Panc1 (cell line): ENCODE results near the gene SYT1. TPM values are rescaled to one million over a fixed set of nuclear protein-coding genes. Genes with fewer than 3 reads are reported as not detected.

Experiments
- ATAC-seq: fragments of 200-7000 bp; cut with Tn5 transposase; 2 replicates; pipeline ENCODE4 v1.9.1; 2020; ENCODE audit warnings: mild to moderate bottlenecking, moderate library complexity
- BruUV-seq: library from RNA; stranded (reverse); fragments of 400-500 nt; replicated peaks from 2 replicates; lab custom pipeline; 2021; lab: Mats Ljungman, UMichigan
- CTCF ChIA-PET: fragments of 300-600 bp; sonication (Branson Sonifier 250); formaldehyde crosslinking; loops from one replicate; lab custom pipeline; 2022; ENCODE audit warnings: antibody characterized with exemption; lab: Charles Lee
- POLR2A ChIA-PET: fragments of 300-600 bp; sonication (Branson Sonifier 250); formaldehyde crosslinking; loops from one replicate; lab custom pipeline; 2022; ENCODE audit warnings: antibody characterized with exemption; lab: Charles Lee
- DNase-seq: peaks from one replicate; pipeline ENCODE4 v3.0.0-alpha.2; 2010; ENCODE audit warnings: low read depth, low spot score
- H3K27ac ChIP-seq: 2 replicates; pipeline ENCODE4 v1.5.1; 2011; ENCODE audit warnings: mild to moderate bottlenecking, low read length, inconsistent platforms
- H3K27me3 ChIP-seq: fragments of 200-500 bp; sonication (Bioruptor generic); 2 replicates; pipeline ENCODE4 v1.6.0; 2014; ENCODE audit warnings: low read length, inconsistent platforms; ENCODE audit not compliant: control insufficient read depth, insufficient read depth
- H3K36me3 ChIP-seq: fragments of 200-500 bp; sonication (Bioruptor generic); 2 replicates; pipeline ENCODE4 v1.5.1; 2014; ENCODE audit warnings: inconsistent platforms, mild to moderate bottlenecking, low read length, moderate library complexity; ENCODE audit not compliant: control insufficient read depth, insufficient read depth
- H3K4me1 ChIP-seq: 2 replicates; pipeline ENCODE4 v1.5.1; 2011; ENCODE audit warnings: inconsistent platforms, mild to moderate bottlenecking, low read length, moderate library complexity; ENCODE audit not compliant: control insufficient read depth, insufficient read depth
- H3K4me3 ChIP-seq, 2 experiments: 2 replicates each; pipeline ENCODE4 v1.5.1; 2011 to 2012; ENCODE audit warnings: low read depth in 2 of 2, low read length in 2 of 2, mild to moderate bottlenecking in 2 of 2, inconsistent platforms in 1 of 2, moderate library complexity in 1 of 2
- H3K9me3 ChIP-seq: fragments of 200-500 bp; sonication (Bioruptor generic); 2 replicates; pipeline ENCODE4 v1.5.1; 2014; ENCODE audit warnings: low read depth, mild to moderate bottlenecking, inconsistent platforms, low read length, moderate library complexity; ENCODE audit not compliant: control insufficient read depth, insufficient read depth
- CTCF ChIP-seq: fragments of 450-650 bp; IDR thresholded peaks from 2 replicates; pipeline ENCODE4 v1.5.1; 2017; ENCODE audit warnings: mild to moderate bottlenecking
- POLR2AphosphoS5 ChIP-seq: IDR thresholded peaks from 2 replicates; pipeline ENCODE4 v1.6.1; 2012; ENCODE audit warnings: mild to moderate bottlenecking, low read depth, low read length, moderate library complexity
- REST ChIP-seq, 2 experiments: IDR thresholded peaks; 2 replicates each; pipeline ENCODE4 v1.6.1; 2011 to 2012; ENCODE audit warnings: low read depth in 2 of 2, control low read depth in 1 of 2, low read length in 1 of 2, mild to moderate bottlenecking in 1 of 2, moderate library complexity in 1 of 2; ENCODE audit not compliant: insufficient read depth in 1 of 2
- SIN3A ChIP-seq: IDR thresholded peaks from 2 replicates; pipeline ENCODE4 v1.6.1; 2012; ENCODE audit warnings: low read depth, mild to moderate bottlenecking, low read length, moderate library complexity, borderline replicate concordance; ENCODE audit not compliant: insufficient read depth
- TCF7L2 ChIP-seq: IDR thresholded peaks from 2 replicates; pipeline ENCODE4 v1.6.1; 2011; ENCODE audit warnings: mild to moderate bottlenecking, low read depth, low read length, inconsistent platforms
- in situ Hi-C: cut with HindIII; loops from 2 replicates; pipeline ENCODE4 v1.10.0; 2016; ENCODE audit warnings: low sequenced_read_pairs, low pct_unique_long_range_greater_than_20kb
- intact Hi-C: fragments of 100-400 bp; cut with micrococcal nuclease; formaldehyde crosslinking; loops from one replicate; pipeline ENCODE4 v1.10.0; 2022; ENCODE audit not compliant: unreplicated experiment
- total RNA-seq: library from RNA; stranded (reverse); gene quantifications from one replicate; pipeline ENCODE4 v1.2.1, GENCODE V29; 2021; ENCODE audit not compliant: unreplicated experiment

The SYT1 gene
- total RNA-seq, 1 experiment from 2014 or later: 3.0 TPM

- no peak overlapping the region for H3K27ac ChIP-seq
- ATAC-seq (no peak), DNase-seq (no peak)
- BruUV-seq: no TSS peak
- H3K4me3 ChIP-seq: no peak overlapping the region
- ChIA-PET CTCF (no interaction called here), POLR2A (interaction anchor here (0.5 to 0.6 kb wide), 2 partner anchors 416 to 1004 kb away, joined by 3 to 4 read pairs; no protein-coding TSS in a partner anchor)
- TF ChIP-seq POLR2AphosphoS5: no peak
- no peak for TF ChIP-seq TCF7L2
- TF ChIP-seq REST (IDR thresholded peaks at IDR 0.05; ENCODE audit: insufficient read depth in 1 of 2, low read depth in 2 of 2, low read length in 1 of 2): no peak
- no peak for TF ChIP-seq CTCF
- TF ChIP-seq SIN3A: no peak
- H3K9me3 ChIP-seq: no peaks in the 10 kb centered on the region
- in situ Hi-C loops: no loop called here
- H3K36me3 ChIP-seq: no peaks in the 10 kb centered on the region
- H3K27me3 ChIP-seq: no peaks in the 10 kb centered on the region
- no peaks in the 10 kb centered on the region for H3K4me1 ChIP-seq
- intact Hi-C loops: no loop called here
These were observed 411.1 kb downstream of the SYT1 start for GRCh38 chr12:79275631-79276030.

GRCh38 chr12:79283364-79283763 lies 418.8 kb downstream of the SYT1 start:
- no peak for TF ChIP-seq POLR2AphosphoS5
- TF ChIP-seq TCF7L2: no peak
- no peak for TF ChIP-seq CTCF
- no peak for TF ChIP-seq REST (IDR thresholded peaks at IDR 0.05; ENCODE audit: insufficient read depth in 1 of 2, low read depth in 2 of 2, low read length in 1 of 2)
- TF ChIP-seq SIN3A: no peak
- Histone ChIP-seq H3K4me3 (no peak overlapping the region), H3K27me3 (no peaks in the 10 kb centered on the region), H3K4me1 (no peaks in the 10 kb centered on the region), H3K36me3 (no peaks in the 10 kb centered on the region), H3K27ac (no peak overlapping the region), H3K9me3 (no peaks in the 10 kb centered on the region)
- no peak for DNase-seq
- in situ Hi-C loops: no loop called here
- ATAC-seq: no peak
- intact Hi-C loops: no loop called here
- POLR2A ChIA-PET: no interaction called here
- BruUV-seq: no TSS peak
- CTCF ChIA-PET: no interaction called here
